ENCODE results near the gene MAPT. TPM values are rescaled to one million over a fixed set of nuclear protein-coding genes. Genes with fewer than 3 reads are reported as not detected.

Gene MAPT
- total RNA-seq, 4 donors from 2014 or later = 3.6 to 6.5 (median 4.5) TPM

- TF ChIP-seq POLR2AphosphoS5 (IDR thresholded peaks at IDR 0.05) = no peak
- no peak for TF ChIP-seq CTCF (IDR thresholded peaks at IDR 0.05)
- no peak for TF ChIP-seq EP300 (IDR thresholded peaks at IDR 0.05)
- no peak for TF ChIP-seq POLR2A (IDR thresholded peaks at IDR 0.05)
- peaks cover 3% of the 10 kb centered on the region for H3K4me1 ChIP-seq
- no peak overlapping the region for H3K4me3 ChIP-seq
- 66% methylated on average over 2 of the region's 2 CpGs for WGBS
- DNase-seq (ENCODE audit: low spot score in 2 of 2) = no peak
- no peak overlapping the region for H3K27ac ChIP-seq
- H3K27me3 ChIP-seq = no peaks in the 10 kb centered on the region
- H3K9me3 ChIP-seq = no peaks in the 10 kb centered on the region
- H3K36me3 ChIP-seq = no peaks in the 10 kb centered on the region
Observed at GRCh38 chr17:45979137-45979536, 84.8 kb downstream of the MAPT start.

GRCh38 chr17:45980855-45981254, 86.5 kb downstream of the MAPT start:
- Histone ChIP-seq H3K27ac (no peak overlapping the region), H3K4me1 (no peaks in the 10 kb centered on the region), H3K27me3 (no peaks in the 10 kb centered on the region), H3K36me3 (no peaks in the 10 kb centered on the region), H3K9me3 (no peaks in the 10 kb centered on the region), H3K4me3 (no peak overlapping the region)
- TF ChIP-seq CTCF (IDR thresholded peaks at IDR 0.05) = no peak
- TF ChIP-seq POLR2AphosphoS5 (IDR thresholded peaks at IDR 0.05) = no peak
- no peak for TF ChIP-seq POLR2A (IDR thresholded peaks at IDR 0.05)
- TF ChIP-seq EP300 (IDR thresholded peaks at IDR 0.05) = no peak
- DNase-seq (ENCODE audit: low spot score in 2 of 2) = no peak
- WGBS = 82% methylated on average over 5 of the region's 6 CpGs

GRCh38 chr17:45981306-45981705, 87.0 kb downstream of the MAPT start:
- Histone ChIP-seq H3K27ac (no peak overlapping the region), H3K36me3 (no peaks in the 10 kb centered on the region), H3K9me3 (no peaks in the 10 kb centered on the region), H3K4me3 (no peak overlapping the region), H3K27me3 (no peaks in the 10 kb centered on the region), H3K4me1 (no peaks in the 10 kb centered on the region)
- TF ChIP-seq CTCF (IDR thresholded peaks at IDR 0.05) = no peak
- WGBS = 94% methylated on average over 7 of the region's 7 CpGs
- DNase-seq (ENCODE audit: low spot score in 2 of 2) = no peak

- Histone ChIP-seq H3K27me3 (no peaks in the 10 kb centered on the region), H3K36me3 (no peaks in the 10 kb centered on the region), H3K27ac (no peak overlapping the region), H3K4me3 (no peak overlapping the region), H3K9me3 (no peaks in the 10 kb centered on the region), H3K4me1 (no peaks in the 10 kb centered on the region)
- no peak for DNase-seq (ENCODE audit: low spot score in 2 of 2)
- TF ChIP-seq POLR2A (IDR thresholded peaks at IDR 0.05) (no peak), POLR2AphosphoS5 (IDR thresholded peaks at IDR 0.05) (no peak), CTCF (IDR thresholded peaks at IDR 0.05) (no peak), EP300 (IDR thresholded peaks at IDR 0.05) (no peak)
- WGBS = 94% methylated on average over 14 of the region's 41 CpGs
Observed at GRCh38 chr17:45982791-45983613, 88.6 kb downstream of the MAPT start.

GRCh38 chr17:45983614-45984310, 89.4 kb downstream of the MAPT start:
- Histone ChIP-seq H3K4me3 (no peak overlapping the region), H3K36me3 (no peaks in the 10 kb centered on the region), H3K27ac (no peak overlapping the region), H3K27me3 (no peaks in the 10 kb centered on the region), H3K9me3 (no peaks in the 10 kb centered on the region), H3K4me1 (no peaks in the 10 kb centered on the region)
- no peak for DNase-seq (ENCODE audit: low spot score in 2 of 2)
- TF ChIP-seq EP300 (IDR thresholded peaks at IDR 0.05) (no peak), CTCF (IDR thresholded peaks at IDR 0.05) (no peak), POLR2AphosphoS5 (IDR thresholded peaks at IDR 0.05) (no peak), POLR2A (IDR thresholded peaks at IDR 0.05) (no peak)
- 89% methylated on average over 17 of the region's 31 CpGs for WGBS
